ENCODE measurements around the gene ADAT3. TPM values are rescaled to one million over a fixed set of nuclear protein-coding genes. Genes with fewer than 3 reads are reported as not detected.
"Not testable (repeated sequence)": the region's sequence is repeated elsewhere in the genome, so short reads cannot be mapped to it uniquely, and the experiment has no call there.

The ADAT3 gene
- total and polyA plus RNA-seq, 4 donors, result 4.0 to 11.9 (median 6.8) TPM

- Histone ChIP-seq H3K9ac (ENCODE audit: insufficient read depth in 1 of 2, low read length in 2 of 2) (peak overlapping the region; percentile 25 to 53), H3K4me3 (peak overlapping the region; percentile 96), H3K27ac (ENCODE audit: low read depth in 1 of 2, low read length in 1 of 2) (peak overlapping the region; percentile 91 to 96), H3K27me3 (ENCODE audit: control insufficient read depth in 3 of 3, insufficient read depth in 3 of 3, low read length in 2 of 3) (no peaks in the 10 kb centered on the region), H3K9me3 (ENCODE audit: control insufficient read depth in 4 of 4, insufficient read depth in 3 of 4, low read length in 3 of 4) (no peaks in the 10 kb centered on the region), H3K36me3 (ENCODE audit: control insufficient read depth in 4 of 4, insufficient read depth in 4 of 4, low read length in 4 of 4) (peaks cover 0 to 10% (median 0%) of the 10 kb centered on the region in 4 donors), H3K4me1 (ENCODE audit: control insufficient read depth in 5 of 5, insufficient read depth in 5 of 5, low read length in 5 of 5) (peaks cover 0 to 32% (median 9%) of the 10 kb centered on the region in 5 donors)
- 0 to 1% methylated on average over 40 to 56 of the region's 56 CpGs for WGBS, 2 donors
- TF ChIP-seq CTCF (IDR thresholded peaks at IDR 0.05; ENCODE audit: control extremely low read depth, extremely low read depth), result no peak
- ATAC-seq (ENCODE audit: insufficient read depth, low FRiP score) (no peak), DNase-seq (no peak)
Measured at GRCh38 chr19:1884719-1885334, 20.4 kb upstream of the ADAT3 start.

- ATAC-seq (ENCODE audit: insufficient read depth, low FRiP score), result peak; percentile 94
- H3K4me1 ChIP-seq (ENCODE audit: control insufficient read depth in 5 of 5, insufficient read depth in 5 of 5, low read length in 5 of 5), result peaks cover 0 to 26% (median 9%) of the 10 kb centered on the region in 5 donors
- H3K36me3 ChIP-seq (ENCODE audit: control insufficient read depth in 4 of 4, insufficient read depth in 4 of 4, low read length in 4 of 4); H3K27me3 ChIP-seq (ENCODE audit: control insufficient read depth in 3 of 3, insufficient read depth in 3 of 3, low read length in 2 of 3); H3K9me3 ChIP-seq (ENCODE audit: control insufficient read depth in 4 of 4, insufficient read depth in 3 of 4, low read length in 3 of 4): not testable (repeated sequence)
- peak within 1 kb of the TSS; percentile 25 to 53 for H3K9ac ChIP-seq (ENCODE audit: insufficient read depth in 1 of 2, low read length in 2 of 2)
- DNase-seq, result peak; percentile 94 to 95 (median 95)
- peak within 1 kb of the TSS; percentile 96 for H3K4me3 ChIP-seq
- H3K27ac ChIP-seq (ENCODE audit: low read depth in 1 of 2, low read length in 1 of 2), result peak within 1 kb of the TSS; percentile 91 to 96
- WGBS, 2 donors, result 22 to 24% methylated on average over 37 to 46 of the region's 46 CpGs
Measured at GRCh38 chr19:1885398-1886119, 19.6 kb upstream of the ADAT3 start, which contains the start of gene ABHD17A. ABHD17A (minus strand) TSS chr19:1885496; CDS start chr19:1881566, 3,930 bp downstream.

- not testable (repeated sequence) for ATAC-seq (ENCODE audit: insufficient read depth, low FRiP score); H3K27ac ChIP-seq (ENCODE audit: low read depth in 1 of 2, low read length in 1 of 2); DNase-seq; H3K4me3 ChIP-seq; H3K27me3 ChIP-seq (ENCODE audit: control insufficient read depth in 3 of 3, insufficient read depth in 3 of 3, low read length in 2 of 3); H3K9me3 ChIP-seq (ENCODE audit: control insufficient read depth in 4 of 4, insufficient read depth in 3 of 4, low read length in 3 of 4); H3K36me3 ChIP-seq (ENCODE audit: control insufficient read depth in 4 of 4, insufficient read depth in 4 of 4, low read length in 4 of 4); H3K9ac ChIP-seq (ENCODE audit: insufficient read depth in 1 of 2, low read length in 2 of 2)
- peaks cover 0 to 23% (median 9%) of the 10 kb centered on the region in 5 donors for H3K4me1 ChIP-seq (ENCODE audit: control insufficient read depth in 5 of 5, insufficient read depth in 5 of 5, low read length in 5 of 5)
- WGBS, 2 donors, result 93 to 94% methylated on average over 15 of the region's 15 CpGs
Measured at GRCh38 chr19:1886360-1886759, 18.8 kb upstream of the ADAT3 start.

DNA sequence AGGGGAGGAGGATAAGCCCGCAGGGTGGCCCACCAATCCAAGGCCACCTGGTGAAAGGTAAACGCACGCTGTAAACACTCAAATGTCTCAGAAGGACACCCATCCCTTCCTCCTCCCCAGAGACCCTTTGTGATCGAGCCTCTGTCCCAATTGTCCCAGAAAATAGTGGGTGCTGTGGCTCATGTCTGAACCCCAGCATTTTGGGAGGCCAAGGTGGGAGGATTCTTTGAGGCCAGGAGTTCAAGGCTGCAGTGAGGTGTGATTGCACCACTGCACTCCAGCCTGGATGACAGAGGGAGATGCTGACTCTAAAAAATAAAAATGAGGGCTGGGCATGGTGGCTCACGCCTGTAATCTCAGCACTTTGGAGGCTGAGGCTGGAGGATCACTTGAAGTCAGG, 16.8 kb upstream of the ADAT3 start:
- DNase-seq (no peak), ATAC-seq (ENCODE audit: insufficient read depth, low FRiP score) (no peak)
- Histone ChIP-seq H3K9me3 (ENCODE audit: control insufficient read depth in 4 of 4, insufficient read depth in 3 of 4, low read length in 3 of 4) (no peaks in the 10 kb centered on the region), H3K27me3 (ENCODE audit: control insufficient read depth in 3 of 3, insufficient read depth in 3 of 3, low read length in 2 of 3) (no peaks in the 10 kb centered on the region), H3K36me3 (ENCODE audit: control insufficient read depth in 4 of 4, insufficient read depth in 4 of 4, low read length in 4 of 4) (no peaks in the 10 kb centered on the region), H3K9ac (ENCODE audit: insufficient read depth in 1 of 2, low read length in 2 of 2) (no peak overlapping the region), H3K27ac (ENCODE audit: low read depth in 1 of 2, low read length in 1 of 2) (no peak overlapping the region), H3K4me1 (ENCODE audit: control insufficient read depth in 5 of 5, insufficient read depth in 5 of 5, low read length in 5 of 5) (peaks cover 0 to 13% (median 5%) of the 10 kb centered on the region in 5 donors), H3K4me3 (no peak overlapping the region)
- whole genome bisulfite sequencing, 2 donors, result 87 to 92% methylated on average over 5 of the region's 5 CpGs
- TF ChIP-seq CTCF (IDR thresholded peaks at IDR 0.05; ENCODE audit: control extremely low read depth, extremely low read depth), result no peak
